GM23248 (cell line): ENCODE data around the gene PLEKHG5.

ENCODE experiments used
- EZH2 ChIP-seq: fragments of 200-600 bp; sonication (generic); IDR thresholded peaks from 2 replicates; pipeline ENCODE4 v1.6.1; 2018; ENCODE audit warnings: antibody characterized with exemption, mild to moderate bottlenecking; ENCODE audit not compliant: insufficient read depth, poor library complexity, severe bottlenecking
- EZH2phosphoT487 ChIP-seq: fragments of 200-600 bp; sonication (generic); IDR thresholded peaks from 2 replicates; pipeline ENCODE4 v1.6.1; 2018; ENCODE audit warnings: antibody characterized with exemption, moderate library complexity, mild to moderate bottlenecking, low read depth; ENCODE audit not compliant: insufficient read depth

- TF ChIP-seq EZH2: no peak
- TF ChIP-seq EZH2phosphoT487: no peak
Observed at GRCh38 chr1:6508154-6508815, 16.8 kb upstream of the PLEKHG5 start.
